HG02938 (cell line): Measurements from ENCODE around the gene CENPX.

Source experiments
- ATAC-seq: cut with Tn5 transposase; IDR thresholded peaks from one replicate; pipeline ENCODE4 v1.9.1; 2021; ENCODE audit warnings: mild to moderate bottlenecking, moderate library complexity; ENCODE audit not compliant: unreplicated experiment

CENPX gene

GRCh38 chr17:82025401-82026107 lies 2.9 kb upstream of the CENPX start:
- no peak for ATAC-seq

GRCh38 chr17:82024859-82025258 lies 2.2 kb upstream of the CENPX start:
- ATAC-seq = no peak

GRCh38 chr17:82023447-82024241 lies 966 bp upstream of the CENPX start:
- ATAC-seq = no peak

- ATAC-seq = peak; percentile 90
Observed at GRCh38 chr17:82022981-82023446, 336 bp upstream of the CENPX start, which contains the start of gene LRRC45. Gene LRRC45, plus strand, starts transcription at chr17:82023305. Its CDS starts 339 bp downstream, at chr17:82023644.

GRCh38 chr17:82021900-82022309 lies 773 bp downstream of the CENPX start:
- ATAC-seq = no peak

- no peak for ATAC-seq
Observed at GRCh38 chr17:82021107-82021899, 1.4 kb downstream of the CENPX start.

GRCh38 chr17:82020572-82021106 lies 2.0 kb downstream of the CENPX start:
- ATAC-seq = no peak

GRCh38 chr17:82019690-82020571 lies 2.7 kb downstream of the CENPX start:
- ATAC-seq = no peak

GRCh38 chr17:82018989-82019689 lies 3.5 kb downstream of the CENPX start:
- ATAC-seq = no peak

- no peak for ATAC-seq
Observed at GRCh38 chr17:82018152-82018988, 4.3 kb downstream of the CENPX start.

- ATAC-seq = no peak
Observed at GRCh38 chr17:82017612-82018151, 5.0 kb downstream of the CENPX start.

- ATAC-seq = no peak
Observed at GRCh38 chr17:82016875-82017459, 5.7 kb downstream of the CENPX start.

GRCh38 chr17:82016061-82016874 lies 6.4 kb downstream of the CENPX start:
- no peak for ATAC-seq

- no peak for ATAC-seq
Observed at GRCh38 chr17:82015311-82015971, 7.2 kb downstream of the CENPX start.

GRCh38 chr17:82014971-82015310 lies 7.7 kb downstream of the CENPX start:
- ATAC-seq = no peak

- ATAC-seq = no peak
Observed at GRCh38 chr17:82014432-82014831, 8.2 kb downstream of the CENPX start.
